ENCODE results near the gene RASGRP2. TPM values are rescaled to one million over a fixed set of nuclear protein-coding genes. Genes with fewer than 3 reads are reported as not detected.

Gene RASGRP2
- total and polyA plus RNA-seq, 2 of the 8 experiments (the other 6 are each of a cell fraction or from before 2014, with no cell fraction given): 40.6 to 45.7 TPM

GRCh38 chr11:64760759-64761420 lies 16.9 kb upstream of the RASGRP2 start (continued):
- TF ChIP-seq HDAC2 (IDR thresholded peaks at IDR 0.05; ENCODE audit: borderline replicate concordance in 1 of 2, low read depth in 2 of 2, low read length in 2 of 2): 0 out of 4 replicates have a peak, but pooled peaks of 1 of the 2 experiments have one; percentile 71
